GM18526 (cell line): ENCODE results near the gene FYCO1.

Experiments used
- POLR2A ChIP-seq: IDR thresholded peaks from 3 replicates; pipeline ENCODE4 v1.6.1; 2011; ENCODE audit not compliant: insufficient read length; ENCODE audit errors: extremely low read depth

Gene FYCO1

DNA sequence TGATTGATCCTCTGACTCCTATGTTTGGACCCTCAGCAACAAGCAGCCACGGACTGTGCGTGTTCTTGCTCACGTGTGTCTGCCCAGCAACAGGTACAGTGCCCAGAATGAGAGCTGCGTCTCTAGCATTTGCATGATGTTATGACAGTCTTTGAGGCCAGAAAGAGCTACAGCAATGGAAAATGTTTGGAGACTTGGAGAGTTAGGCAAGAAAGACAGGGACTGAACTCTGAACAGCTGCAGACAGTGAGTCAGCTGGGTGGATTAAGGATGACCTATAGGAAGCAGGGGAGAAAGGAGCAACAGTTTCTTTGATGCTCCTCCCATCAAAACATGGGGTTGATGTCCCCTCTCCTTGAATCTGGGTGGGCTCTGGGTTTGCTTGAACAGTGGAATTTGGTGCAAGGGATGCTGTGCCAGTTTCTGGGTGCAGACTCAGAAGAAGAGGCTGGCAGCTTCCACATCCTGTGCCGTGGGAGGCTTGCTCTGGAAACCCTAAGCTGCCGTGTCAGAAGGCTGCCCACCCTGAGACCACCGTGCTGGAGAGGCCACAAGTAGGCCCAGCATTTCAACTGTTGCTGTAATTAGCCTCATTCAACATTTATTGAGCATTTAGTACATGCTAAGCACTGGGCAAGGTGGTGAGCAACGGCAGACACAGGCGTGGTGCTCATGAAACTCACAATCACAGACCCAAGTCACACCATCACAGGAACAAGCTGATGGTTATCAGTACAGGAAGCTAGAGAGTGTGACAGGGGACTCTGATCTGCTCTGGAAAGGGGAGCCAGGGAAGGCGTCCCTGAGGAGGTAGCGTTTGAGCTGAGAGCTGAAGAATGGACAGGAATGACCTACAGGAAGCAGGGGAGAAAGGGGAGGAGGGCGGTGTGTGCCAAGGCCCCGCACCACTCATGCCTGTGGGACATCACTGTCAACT lies 87.6 kb downstream of the FYCO1 start:
- no peak for TF ChIP-seq POLR2A

DNA sequence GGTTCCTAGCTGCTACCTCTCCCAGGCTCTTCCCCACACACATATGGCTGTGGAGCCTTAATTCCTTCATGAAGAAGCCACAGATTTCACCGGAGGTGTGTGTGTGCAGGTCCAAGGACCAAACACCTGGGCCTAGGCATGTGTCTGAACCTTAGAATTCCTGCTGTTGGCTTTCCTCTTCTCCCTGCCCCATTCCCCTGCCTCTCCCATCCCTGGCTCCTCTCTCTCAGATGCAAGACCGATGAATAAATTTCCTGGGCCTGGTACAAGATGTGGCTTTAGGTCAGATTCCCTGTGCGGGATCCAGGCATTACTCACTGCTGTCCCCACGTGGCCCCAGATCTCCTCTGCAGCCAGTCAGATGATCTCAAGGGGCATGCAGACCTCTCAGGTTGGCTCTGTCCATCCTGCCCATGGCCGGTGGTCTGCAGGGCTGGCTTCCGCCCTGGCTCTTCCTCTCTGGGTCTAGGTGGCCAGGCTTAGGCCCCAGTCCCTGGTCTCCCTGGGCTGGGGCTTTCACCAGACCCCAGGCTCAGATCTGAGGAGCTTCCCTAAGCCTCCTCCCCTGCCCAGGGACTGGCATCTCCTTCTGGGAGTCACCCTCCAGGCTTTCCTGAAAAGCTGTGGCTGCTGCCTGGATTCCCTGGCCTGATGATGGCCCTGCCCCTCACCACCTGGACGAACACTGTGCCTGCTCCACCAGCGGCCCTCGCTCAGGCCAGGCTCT lies 88.8 kb downstream of the FYCO1 start:
- no peak for TF ChIP-seq POLR2A

DNA sequence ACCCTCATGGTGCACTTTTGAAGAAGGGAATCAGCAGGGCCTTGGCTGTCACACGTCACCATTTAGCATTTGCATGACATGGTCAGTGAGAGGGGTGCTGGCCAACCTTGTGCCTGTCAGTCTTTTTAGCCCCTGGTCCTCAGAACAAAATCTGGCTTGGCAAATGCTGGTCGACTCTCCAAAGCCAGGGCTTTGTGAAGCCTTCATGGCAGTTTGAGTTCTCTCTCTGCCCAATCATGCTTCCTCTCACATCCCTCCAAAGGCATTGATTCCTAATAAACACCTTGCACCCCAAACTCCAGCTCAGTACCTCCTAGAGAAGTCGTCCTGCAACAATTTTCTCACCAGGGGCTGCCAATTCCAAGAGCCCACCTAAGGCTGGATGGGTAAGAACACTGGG lies 89.9 kb downstream of the FYCO1 start:
- TF ChIP-seq POLR2A, result no peak

DNA sequence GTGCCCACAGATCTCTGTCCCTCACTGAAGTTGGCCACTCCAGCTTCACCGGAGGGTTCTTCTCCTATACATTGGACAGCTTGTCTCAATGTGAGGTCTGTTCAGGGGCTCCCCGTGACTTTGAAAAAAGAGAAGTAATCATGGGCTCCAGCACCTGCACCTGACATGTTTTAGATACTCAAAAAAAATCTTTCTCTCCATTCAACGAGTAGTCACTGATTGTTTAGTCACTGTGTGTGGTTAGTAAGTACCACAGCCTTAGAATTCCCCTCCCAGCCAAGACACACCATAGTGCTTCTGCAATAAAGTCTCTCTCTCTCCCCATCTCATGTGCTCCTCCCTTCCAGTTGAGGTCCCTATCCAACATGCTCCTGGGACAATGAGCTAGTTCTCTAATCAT lies 90.7 kb downstream of the FYCO1 start:
- TF ChIP-seq POLR2A, result no peak

DNA sequence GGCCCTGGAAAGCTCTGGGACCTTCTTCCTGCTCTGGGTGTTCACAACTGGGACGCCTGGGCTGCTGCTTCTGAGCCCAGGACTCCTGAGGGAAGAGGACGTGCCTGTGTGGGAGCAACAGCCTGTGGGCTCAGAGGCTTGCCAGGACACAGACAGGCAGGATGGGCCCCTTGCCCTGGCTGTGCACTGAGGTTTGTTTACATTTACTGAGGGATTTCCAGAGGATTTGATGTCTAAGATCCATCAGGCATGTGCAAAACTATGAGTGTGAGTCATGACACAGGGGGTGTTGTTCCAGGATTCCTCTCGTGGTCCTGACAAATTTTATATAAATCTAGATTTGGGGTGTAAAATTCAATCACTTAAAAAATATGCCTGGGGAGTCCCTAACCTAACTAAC lies 98.7 kb downstream of the FYCO1 start:
- TF ChIP-seq POLR2A, result no peak

DNA sequence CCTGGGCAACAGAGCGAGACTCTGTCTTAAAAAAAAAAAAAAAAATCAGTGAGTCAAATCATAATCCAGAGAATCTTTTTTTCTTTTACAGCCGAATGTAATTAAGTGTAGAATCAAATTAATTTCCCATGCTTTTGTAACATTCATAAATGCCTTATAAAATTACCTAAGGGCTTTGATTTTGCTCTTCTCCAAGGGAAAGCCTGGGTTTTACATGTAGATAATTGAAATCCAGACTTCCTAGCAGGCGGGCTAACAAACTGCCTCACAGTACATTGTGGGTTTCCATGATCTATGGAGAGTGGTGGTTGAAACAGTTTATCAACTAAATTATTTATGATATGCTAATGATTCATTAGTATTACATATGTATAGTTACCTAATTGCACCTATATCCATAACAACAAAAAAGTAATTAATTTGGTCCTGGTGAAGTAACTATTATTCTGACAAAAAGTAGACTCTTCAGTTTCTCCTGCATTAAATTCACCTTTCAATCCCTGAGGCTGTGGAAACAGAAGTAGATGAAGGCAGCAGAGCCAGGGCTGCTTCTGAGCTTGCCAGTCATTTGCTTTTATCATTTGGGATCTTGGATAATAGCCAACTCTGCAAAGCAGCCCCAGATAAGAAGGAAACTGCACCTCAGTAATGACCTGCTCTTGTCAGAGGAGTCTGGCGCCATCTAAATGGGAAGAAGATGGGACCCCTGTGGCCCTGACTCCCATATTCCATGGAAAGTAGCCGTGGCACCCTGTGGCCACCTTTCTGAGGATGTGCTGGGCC lies 99.7 kb downstream of the FYCO1 start:
- TF ChIP-seq POLR2A, result no peak

DNA sequence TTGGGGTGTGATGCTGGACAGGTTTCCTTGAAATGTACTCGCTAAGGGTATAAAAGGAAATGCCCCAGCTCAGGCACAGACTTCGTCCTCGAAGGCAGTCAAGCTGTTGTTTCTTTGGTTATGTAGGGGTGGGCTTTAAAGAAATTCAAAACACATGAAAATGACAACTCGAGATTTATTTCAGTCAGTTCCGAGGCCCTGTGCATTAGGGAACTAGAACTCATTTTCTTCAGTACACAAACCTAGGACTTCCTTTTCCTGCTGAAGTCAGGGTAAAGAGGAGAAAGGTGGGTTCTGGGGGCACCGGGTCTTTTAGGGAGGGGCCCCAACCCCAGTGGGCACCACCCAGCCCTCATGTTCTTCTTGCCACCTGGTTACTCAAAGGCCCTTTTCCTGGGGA lies 101.6 kb downstream of the FYCO1 start:
- no peak for TF ChIP-seq POLR2A

DNA sequence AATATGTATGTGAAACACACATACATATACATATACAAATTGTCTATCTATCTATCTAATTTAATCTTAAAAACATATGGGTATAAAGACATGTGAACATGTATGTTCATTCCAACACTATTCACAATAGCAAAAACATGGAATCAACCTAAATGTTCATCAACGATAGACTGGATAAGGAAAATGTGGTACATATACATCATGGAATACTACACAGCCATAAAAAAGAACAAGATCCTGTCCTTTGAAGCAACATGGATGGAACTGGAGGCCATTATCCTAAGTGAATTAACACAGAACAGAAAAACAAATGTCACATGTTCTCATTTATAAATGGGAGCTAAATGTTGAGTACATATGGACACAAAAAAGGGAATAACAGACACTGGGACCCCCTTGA lies 103.5 kb downstream of the FYCO1 start:
- no peak for TF ChIP-seq POLR2A

DNA sequence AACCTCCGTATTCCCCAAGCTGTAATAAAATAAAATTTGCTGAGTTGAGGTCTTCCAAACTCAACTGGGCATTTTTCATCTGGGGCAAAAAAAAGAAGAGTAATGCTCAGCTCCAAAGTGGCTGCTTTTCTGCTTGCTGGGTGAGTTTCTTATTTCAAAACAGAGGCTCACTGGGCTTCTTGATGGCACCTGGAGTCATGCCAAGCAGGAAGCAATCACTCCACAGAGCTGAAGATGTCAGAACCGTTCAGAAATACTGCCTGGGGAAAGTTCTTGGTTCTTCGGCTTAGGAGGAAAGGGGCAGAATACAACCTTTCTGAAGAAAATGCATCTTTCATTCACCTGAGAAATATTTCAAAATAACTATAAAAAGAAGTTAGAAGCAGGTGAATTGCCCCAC lies 105.2 kb downstream of the FYCO1 start:
- no peak for TF ChIP-seq POLR2A

DNA sequence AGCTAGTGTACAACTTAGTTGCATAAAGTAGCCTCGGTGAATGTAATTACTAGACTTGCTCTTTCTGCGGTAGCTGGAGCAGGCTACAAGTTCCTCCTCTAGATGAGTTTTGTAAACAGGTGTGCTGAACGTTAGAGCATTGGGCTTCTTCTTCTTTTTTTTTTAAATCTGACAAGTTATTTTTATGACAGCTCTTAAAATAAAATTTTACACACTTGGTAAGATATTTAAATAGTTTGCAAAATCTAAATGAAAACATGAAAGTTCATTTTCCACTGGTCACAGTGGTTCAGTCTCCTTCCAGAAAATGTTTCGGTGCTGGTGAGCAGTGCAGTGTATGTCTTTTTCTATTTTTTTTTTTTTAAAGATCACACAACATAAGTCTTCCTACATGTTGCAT lies 106.3 kb downstream of the FYCO1 start:
- TF ChIP-seq POLR2A, result no peak

DNA sequence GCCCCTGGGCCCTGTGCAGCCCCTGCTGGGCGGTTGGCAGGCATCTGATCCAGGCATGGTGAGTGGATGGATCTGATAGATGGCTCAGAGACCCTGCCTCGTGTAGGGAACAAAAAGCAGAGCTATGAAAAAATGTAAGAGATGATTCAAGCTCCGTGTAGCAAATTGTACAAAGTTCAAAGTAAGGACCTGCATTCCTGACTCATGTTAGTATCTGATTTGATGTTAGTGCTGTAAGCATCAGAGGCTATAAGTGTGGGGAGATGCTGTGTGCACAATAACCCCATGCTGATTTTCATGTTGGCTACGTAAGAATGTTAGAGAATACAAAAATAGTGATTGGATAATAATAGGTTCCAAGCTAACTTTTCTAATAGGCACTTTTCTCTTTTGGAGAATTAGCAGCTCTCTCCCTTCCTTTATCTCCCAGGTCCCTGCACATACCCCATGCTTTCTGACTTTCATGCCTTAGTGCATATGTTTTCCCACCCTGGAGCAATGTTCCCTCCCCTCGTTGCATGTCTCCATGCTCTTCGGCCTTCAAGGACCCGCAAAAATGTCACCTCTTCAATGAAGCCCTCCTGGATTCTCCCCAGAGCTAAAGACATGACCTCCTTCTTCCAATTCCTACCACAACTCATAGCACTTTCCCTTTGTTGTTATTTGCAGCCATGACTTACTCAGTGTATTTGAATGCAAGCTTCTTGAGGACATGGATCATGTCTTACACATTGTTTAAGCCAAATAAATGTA lies 107.7 kb downstream of the FYCO1 start:
- no peak for TF ChIP-seq POLR2A

DNA sequence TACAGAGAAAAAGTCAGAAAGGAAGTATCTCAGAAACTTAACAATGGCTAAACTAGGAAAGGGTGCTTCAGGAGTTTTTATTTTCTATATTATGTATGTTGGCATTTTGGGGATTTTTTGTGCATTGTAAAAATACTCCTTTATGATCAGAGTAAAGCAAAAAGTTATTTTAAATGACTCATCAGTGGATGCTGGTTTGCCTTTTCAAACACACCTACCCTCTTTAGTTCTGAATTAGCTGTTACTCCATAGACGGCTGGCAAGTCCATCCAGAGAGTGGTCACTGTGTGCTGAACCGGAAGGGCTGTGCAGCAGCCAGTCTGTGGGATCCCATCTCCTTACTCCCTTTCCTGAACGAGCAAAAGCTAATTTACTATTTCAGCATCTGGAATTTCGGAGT lies 108.3 kb downstream of the FYCO1 start:
- no peak for TF ChIP-seq POLR2A

DNA sequence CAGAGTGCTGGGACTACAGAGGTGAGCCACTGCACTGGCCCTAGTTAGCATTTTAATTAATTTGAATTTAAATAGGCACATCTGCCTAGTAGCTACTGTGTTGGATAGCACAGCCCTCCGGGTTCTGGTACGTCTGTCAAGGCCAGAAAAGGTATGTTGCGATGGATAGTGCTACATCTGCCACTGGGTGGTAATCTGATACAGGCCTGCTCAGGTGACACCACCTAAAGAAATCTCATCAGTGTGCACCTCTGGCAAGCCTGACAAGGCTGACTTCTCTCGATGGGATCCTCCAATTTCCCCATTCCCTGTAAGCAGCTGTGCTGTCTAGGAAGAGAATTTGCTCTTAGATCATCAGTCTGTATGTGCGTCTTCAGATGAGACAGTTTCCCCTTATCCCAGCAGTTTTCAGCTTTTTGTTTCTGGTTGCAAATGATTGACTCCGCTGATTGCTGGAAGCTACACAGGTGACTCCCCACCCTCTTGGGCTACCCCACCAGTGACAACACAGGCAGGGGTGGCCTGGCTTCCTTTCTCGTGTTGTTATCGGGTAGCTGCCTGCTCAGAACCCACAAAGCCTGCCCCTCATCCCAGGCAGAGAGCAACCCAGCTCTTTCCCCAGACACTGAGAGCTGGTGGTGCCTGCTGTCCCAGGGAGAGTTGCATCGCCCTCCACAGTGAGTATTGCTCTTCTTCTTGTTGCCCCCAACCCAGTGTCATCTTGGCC lies 109.5 kb downstream of the FYCO1 start, which contains the start of gene CCR9:
Gene CCR9 (plus strand): TSS at position 565 of the 727 bp plus-strand sequence. CDS start 8,391 bp downstream, outside the sequence.
- TF ChIP-seq POLR2A, result no peak

DNA sequence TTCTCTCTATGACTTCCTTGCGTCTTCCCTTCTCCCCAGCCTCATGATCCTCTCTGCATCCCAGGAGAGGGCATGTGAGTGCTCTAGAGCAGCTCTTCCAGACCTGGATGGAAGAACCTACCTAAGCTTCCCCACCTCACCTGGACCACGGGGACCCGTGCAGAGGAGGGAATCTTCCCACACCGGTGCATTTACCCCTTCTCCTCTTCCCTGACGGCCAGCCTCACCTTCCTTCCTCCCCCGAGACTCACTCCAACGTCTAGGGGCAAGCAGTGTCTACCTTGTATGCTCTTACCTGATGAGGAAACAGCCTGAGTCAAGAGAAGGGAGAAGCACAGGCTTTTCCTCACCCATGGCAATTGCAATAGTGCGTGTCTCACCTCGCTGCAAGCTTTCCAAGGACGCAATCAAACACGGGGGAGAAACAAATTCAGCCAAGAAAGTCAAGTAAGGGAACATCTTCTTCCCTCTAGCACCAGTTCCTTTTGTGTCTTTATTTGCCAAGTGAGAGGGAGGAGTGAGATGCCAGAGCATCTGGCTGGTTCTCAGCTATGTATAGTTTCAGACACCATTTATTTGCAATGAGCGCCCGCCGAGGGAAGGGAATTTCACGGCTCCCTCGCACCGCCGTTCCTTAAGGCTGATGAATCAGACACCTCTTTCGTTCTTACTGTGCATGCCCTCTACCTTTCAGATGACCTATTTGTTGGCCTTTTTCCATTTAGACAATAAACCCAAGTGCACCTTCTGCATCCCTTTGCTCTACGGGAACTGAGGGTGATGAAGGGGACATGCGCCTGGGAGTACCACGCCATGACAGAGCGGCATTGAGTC lies 111.0 kb downstream of the FYCO1 start:
- no peak for TF ChIP-seq POLR2A
